ENCODE results near the gene LYPD4.

The LYPD4 gene

GRCh38 chr19:41850381-41850780 lies 5.9 kb upstream of the LYPD4 start:
- no peak for DNase-seq (ENCODE audit: low read depth)

- DNase-seq (ENCODE audit: low read depth) = no peak
These were observed 4.6 kb upstream of the LYPD4 start for GRCh38 chr19:41849067-41849466.

- no peak for DNase-seq (ENCODE audit: low read depth)
These were observed 4.2 kb upstream of the LYPD4 start for GRCh38 chr19:41848666-41849065.

GRCh38 chr19:41847351-41848105 lies 3.0 kb upstream of the LYPD4 start:
- no peak for DNase-seq (ENCODE audit: low read depth)

GRCh38 chr19:41845051-41845590 lies 638 bp upstream of the LYPD4 start:
- DNase-seq (ENCODE audit: low read depth) = no peak

GRCh38 chr19:41845001-41845050 lies 343 bp upstream of the LYPD4 start, which contains the start of gene DMRTC2:
DMRTC2 (plus strand) TSS chr19:41845042; CDS start chr19:41847429, 2,387 bp downstream.
- no peak for DNase-seq (ENCODE audit: low read depth)

- DNase-seq (ENCODE audit: low read depth) = no peak
These were observed 1.1 kb downstream of the LYPD4 start for GRCh38 chr19:41843371-41843770.

GRCh38 chr19:41839211-41839610 lies 5.3 kb downstream of the LYPD4 start:
- DNase-seq (ENCODE audit: low read depth) = no peak

- no peak for DNase-seq (ENCODE audit: low read depth)
These were observed 6.3 kb downstream of the LYPD4 start for GRCh38 chr19:41837981-41838708.

GRCh38 chr19:41821003-41821735 lies 23.3 kb downstream of the LYPD4 start:
- no peak for DNase-seq (ENCODE audit: low read depth)

GRCh38 chr19:41816761-41817160 lies 27.7 kb downstream of the LYPD4 start:
- DNase-seq (ENCODE audit: low read depth) = no peak

GRCh38 chr19:41815301-41815700 lies 29.2 kb downstream of the LYPD4 start:
- DNase-seq (ENCODE audit: low read depth) = no peak

GRCh38 chr19:41813911-41814310 lies 30.6 kb downstream of the LYPD4 start:
- no peak for DNase-seq (ENCODE audit: low read depth)

- DNase-seq (ENCODE audit: low read depth) = no peak
These were observed 32.5 kb downstream of the LYPD4 start for GRCh38 chr19:41811981-41812380.

- DNase-seq (ENCODE audit: low read depth) = no peak
These were observed 33.4 kb downstream of the LYPD4 start for GRCh38 chr19:41811036-41811435.

GRCh38 chr19:41810301-41810700 lies 34.2 kb downstream of the LYPD4 start:
- no peak for DNase-seq (ENCODE audit: low read depth)

- no peak for DNase-seq (ENCODE audit: low read depth)
These were observed 35.6 kb downstream of the LYPD4 start for GRCh38 chr19:41808663-41809566.

GRCh38 chr19:41807176-41807575 lies 37.3 kb downstream of the LYPD4 start:
- DNase-seq (ENCODE audit: low read depth) = no peak

- no peak for DNase-seq (ENCODE audit: low read depth)
These were observed 40.1 kb downstream of the LYPD4 start for GRCh38 chr19:41804336-41804735.

GRCh38 chr19:41802770-41803169 lies 41.7 kb downstream of the LYPD4 start:
- no peak for DNase-seq (ENCODE audit: low read depth)

- no peak for DNase-seq (ENCODE audit: low read depth)
These were observed 42.7 kb downstream of the LYPD4 start for GRCh38 chr19:41801792-41802211.

GRCh38 chr19:41801031-41801430 lies 43.5 kb downstream of the LYPD4 start:
- DNase-seq (ENCODE audit: low read depth) = no peak

All from T-helper 22 cell (primary cell).